Ishikawa (cell line): Measurements from ENCODE around the gene RHEX.
A peak's percentile ranks its signal among the peaks of the same experiment; 100 is the strongest.

Source experiments
- CEBPB ChIP-seq: IDR thresholded peaks from 2 replicates; pipeline ENCODE4 v1.6.1; 2012
- CREB1 ChIP-seq: IDR thresholded peaks from 2 replicates; pipeline ENCODE4 v1.6.1; 2012; ENCODE audit warnings: low read depth
- EGR1 ChIP-seq: IDR thresholded peaks from 2 replicates; pipeline ENCODE4 v1.6.1; 2012
- EP300 ChIP-seq: IDR thresholded peaks from 2 replicates; pipeline ENCODE4 v1.6.1; 2012; ENCODE audit warnings: borderline replicate concordance
- FOXM1 ChIP-seq: IDR thresholded peaks from 2 replicates; pipeline ENCODE4 v1.6.1; 2012; ENCODE audit warnings: low read depth, borderline replicate concordance
- NFIC ChIP-seq: IDR thresholded peaks from 2 replicates; pipeline ENCODE4 v1.6.1; 2012
- RAD21 ChIP-seq: IDR thresholded peaks from 2 replicates; pipeline ENCODE4 v1.6.1; 2012; ENCODE audit warnings: low read depth
- REST ChIP-seq: IDR thresholded peaks from 2 replicates; pipeline ENCODE4 v1.6.1; 2012; ENCODE audit warnings: low read depth, mild to moderate bottlenecking
- TAF1 ChIP-seq: IDR thresholded peaks from 2 replicates; pipeline ENCODE4 v1.6.1; 2012; ENCODE audit warnings: low read depth, mild to moderate bottlenecking
- TCF12 ChIP-seq: IDR thresholded peaks from 2 replicates; pipeline ENCODE4 v1.6.1; 2012; ENCODE audit warnings: low read depth
- TEAD4 ChIP-seq: IDR thresholded peaks from 2 replicates; pipeline ENCODE4 v1.6.1; 2012
- YY1 ChIP-seq: IDR thresholded peaks from 2 replicates; pipeline ENCODE4 v1.6.1; 2012; ENCODE audit warnings: low read depth
- ZBTB7A ChIP-seq: IDR thresholded peaks from 2 replicates; pipeline ENCODE4 v1.6.1; 2012; ENCODE audit warnings: low read depth
- TF ChIP-seq, protein P1 (sequence below): IDR thresholded peaks from 2 replicates; pipeline ENCODE4 v1.6.1; 2012
- TF ChIP-seq, protein P2 (sequence below): IDR thresholded peaks from 2 replicates; pipeline ENCODE4 v1.6.1; 2012

RHEX gene

GRCh38 chr1:206110161-206110560 is 57.2 kb downstream of the RHEX start:
- TF ChIP-seq CEBPB (no peak), EP300 (no peak), ZBTB7A (no peak), YY1 (no peak), REST (no peak), EGR1 (no peak), RAD21 (no peak), CREB1 (no peak), NFIC (no peak), TAF1 (no peak), TEAD4 (no peak), TCF12 (no peak), FOXM1 (no peak)
- TF ChIP-seq, protein P1, sequence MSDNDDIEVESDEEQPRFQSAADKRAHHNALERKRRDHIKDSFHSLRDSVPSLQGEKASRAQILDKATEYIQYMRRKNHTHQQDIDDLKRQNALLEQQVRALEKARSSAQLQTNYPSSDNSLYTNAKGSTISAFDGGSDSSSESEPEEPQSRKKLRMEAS: no peak
- TF ChIP-seq, protein P2, sequence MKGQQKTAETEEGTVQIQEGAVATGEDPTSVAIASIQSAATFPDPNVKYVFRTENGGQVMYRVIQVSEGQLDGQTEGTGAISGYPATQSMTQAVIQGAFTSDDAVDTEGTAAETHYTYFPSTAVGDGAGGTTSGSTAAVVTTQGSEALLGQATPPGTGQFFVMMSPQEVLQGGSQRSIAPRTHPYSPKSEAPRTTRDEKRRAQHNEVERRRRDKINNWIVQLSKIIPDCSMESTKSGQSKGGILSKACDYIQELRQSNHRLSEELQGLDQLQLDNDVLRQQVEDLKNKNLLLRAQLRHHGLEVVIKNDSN: no peak

GRCh38 chr1:206110820-206111219 is 57.8 kb downstream of the RHEX start:
- TF ChIP-seq ZBTB7A (no peak), CEBPB (no peak), REST (no peak)
- TF ChIP-seq, protein P1: no peak
- TF ChIP-seq, protein P2: no peak

DNA sequence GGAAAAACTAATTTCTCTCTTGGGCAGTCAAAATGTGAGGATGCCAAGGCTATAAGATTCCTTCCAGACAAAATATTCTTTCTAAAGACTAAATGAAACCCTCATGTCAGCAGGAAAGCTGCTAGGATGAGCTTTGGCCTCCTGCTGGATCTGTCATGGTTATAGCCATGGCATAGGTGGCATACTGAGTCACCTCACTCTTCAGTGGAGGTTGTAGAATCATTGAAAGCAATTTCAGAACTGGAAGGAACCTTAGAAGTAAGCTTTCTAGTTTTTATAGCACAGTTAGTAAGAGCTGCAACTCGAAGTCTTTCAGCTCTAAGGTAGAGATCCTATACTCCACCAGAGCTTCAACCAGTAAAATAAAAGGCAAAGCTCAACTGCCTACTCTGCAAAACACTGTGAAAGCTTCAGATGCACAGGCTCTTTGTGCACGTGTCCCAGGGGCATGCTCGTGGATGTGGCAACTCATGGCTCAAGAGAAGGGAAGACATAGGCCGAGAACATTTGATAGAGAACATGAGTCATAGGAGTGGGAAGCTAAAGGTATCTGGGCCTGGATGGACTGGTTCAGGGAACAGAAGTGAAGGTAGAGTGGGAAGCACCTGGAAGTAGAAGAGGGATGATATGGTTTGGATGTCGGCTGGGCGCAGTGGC is 58.4 kb downstream of the RHEX start:
- TF ChIP-seq YY1 (no peak), REST (no peak), ZBTB7A (no peak), EGR1 (no peak), TEAD4 (no peak), EP300 (no peak), RAD21 (no peak), FOXM1 (no peak), NFIC (no peak), CREB1 (no peak), TCF12 (no peak), TAF1 (no peak), CEBPB (no peak)
- TF ChIP-seq, protein P2: no peak
- TF ChIP-seq, protein P1: no peak

- TF ChIP-seq, protein P1: 0 out of 2 replicates have a peak, but pooled peaks have one; percentile 20
- TF ChIP-seq CEBPB (no peak), NFIC (peak; percentile 44; the same call in 1 of the 2 replicates)
- TF ChIP-seq, protein P2: peak; percentile 56; the same call in 1 of the 2 replicates
Measured at GRCh38 chr1:206112600-206113301, 59.8 kb downstream of the RHEX start.
